D341Med (cell line): ENCODE results near the gene AADACL2.

Experiments used
- DNase-seq: peaks from one replicate; pipeline ENCODE4 v3.0.0; 2012; ENCODE audit warnings: low spot score

The AADACL2 gene

DNA sequence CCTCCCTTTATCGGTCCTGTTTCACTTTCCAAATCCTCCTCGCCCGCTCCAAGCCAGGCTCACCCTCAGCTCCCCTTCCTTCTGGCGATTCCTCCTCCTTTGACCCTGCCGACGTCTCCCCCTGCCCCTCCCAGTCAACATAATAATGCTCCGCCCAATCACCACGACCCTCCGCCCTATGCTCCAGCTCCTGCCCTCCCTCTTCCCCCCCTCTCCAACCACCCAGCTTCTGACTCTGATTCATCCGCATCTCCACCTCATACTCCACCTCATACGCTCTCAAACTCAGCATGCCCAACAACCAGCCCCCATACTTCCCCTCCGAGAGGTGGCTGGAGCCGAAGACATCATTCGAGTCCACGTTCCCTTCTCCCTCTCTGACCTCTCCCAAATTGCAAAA lies 73.1 kb downstream of the AADACL2 start:
- no peak for DNase-seq
